A549 (cell line): ENCODE measurements around the gene COL4A6. TPM values are rescaled to one million over a fixed set of nuclear protein-coding genes. Genes with fewer than 3 reads are reported as not detected.

Experiments used
- ATAC-seq, 2 experiments: fragments of 200-7000 bp in 1 of 2; fragments of >200 bp in 1 of 2; cut with Nextera tagmentation in 1 of 2; cut with Tn5 transposase in 1 of 2; 3 replicates each; pipeline versions ENCODE4 v1.8.0 to v1.9.1; 2018 to 2020; ENCODE audit warnings: mild to moderate bottlenecking in 1 of 2, moderate library complexity in 1 of 2
- CTCF ChIA-PET: fragments of 300-600 bp; sonication (Branson Sonifier 250); formaldehyde crosslinking; extraction: SDS; loops from one replicate; lab custom pipeline; 2021; ENCODE audit warnings: antibody characterized with exemption, inconsistent platforms; lab: Yijun Ruan, JAX
- POLR2A ChIA-PET: fragments of 350-600 bp; formaldehyde crosslinking; extraction: SDS; loops from one replicate; lab custom pipeline; 2021; ENCODE audit warnings: antibody characterized with exemption, inconsistent platforms; lab: Yijun Ruan, JAX
- DNase-seq, 2 experiments: peaks; one replicate each; pipeline versions ENCODE4 v3.0.0 to v3.0.0-alpha.2; 2011 to 2016; ENCODE audit warnings: low read depth in 1 of 2, low spot score in 1 of 2
- FAIRE-seq: peaks from 2 replicates; lab custom pipeline; 2011; peaks lifted over from hg19 to GRCh38; lab: Jason Lieb, UNC
- H3K27ac ChIP-seq, 2 experiments: fragments of >200 bp; sonication (Bioruptor Twin); formaldehyde crosslinking; 3 replicates each; pipeline ENCODE4 v1.5.1; 2016 to 2017
- H3K4me1 ChIP-seq: fragments of >200 bp; sonication (Bioruptor Twin); formaldehyde crosslinking; 3 replicates; pipeline ENCODE4 v1.6.1; 2016
- H3K4me2 ChIP-seq: fragments of >200 bp; sonication (Bioruptor Twin); formaldehyde crosslinking; 3 replicates; pipeline ENCODE4 v1.6.1; 2016
- H3K4me3 ChIP-seq: fragments of >200 bp; sonication (Bioruptor Twin); formaldehyde crosslinking; 3 replicates; pipeline ENCODE4 v1.5.1; 2016
- H3K9me3 ChIP-seq: fragments of >200 bp; sonication (Bioruptor Twin); formaldehyde crosslinking; 3 replicates; pipeline ENCODE4 v1.6.1; 2016
- CBX8 ChIP-seq: fragments of 200-600 bp; sonication (generic); IDR thresholded peaks from 2 replicates; pipeline ENCODE4 v1.6.1; 2016
- CEBPB ChIP-seq, 2 experiments: fragments of >200 bp in 1 of 2; sonication (Bioruptor Twin) in 1 of 2; formaldehyde crosslinking in 1 of 2; IDR thresholded peaks; 2 replicates each; pipeline ENCODE4 v1.6.1; 2012 to 2016
- CHD4 ChIP-seq: fragments of 200-600 bp; sonication (generic); IDR thresholded peaks from 2 replicates; pipeline ENCODE4 v1.6.1; 2016; ENCODE audit warnings: antibody characterized with exemption, mild to moderate bottlenecking, borderline replicate concordance
- E2F6 ChIP-seq: IDR thresholded peaks from 2 replicates; pipeline ENCODE4 v1.6.1; 2012; ENCODE audit warnings: low read depth, borderline replicate concordance
- EHMT2 ChIP-seq: fragments of 200-600 bp; sonication (generic); IDR thresholded peaks from 2 replicates; pipeline ENCODE4 v1.6.1; 2016; ENCODE audit warnings: antibody characterized with exemption, low read depth, mild to moderate bottlenecking, moderate library complexity
- ESRRA ChIP-seq: fragments of 150-350 bp; IDR thresholded peaks from 2 replicates; pipeline ENCODE4 v1.6.1; 2014; ENCODE audit warnings: mild to moderate bottlenecking, low read length, borderline replicate concordance
- FOSB ChIP-seq: fragments of 250-450 bp; sonication (Bioruptor Pico); IDR thresholded peaks from 2 replicates; pipeline ENCODE4 v1.5.0; 2020; ENCODE audit warnings: mild to moderate bottlenecking, moderate library complexity
- GATA3 ChIP-seq: IDR thresholded peaks from 2 replicates; pipeline ENCODE4 v1.6.1; 2012; ENCODE audit warnings: borderline replicate concordance
- HDAC2 ChIP-seq: fragments of 200-600 bp; sonication (generic); IDR thresholded peaks from 2 replicates; pipeline ENCODE4 v1.6.1; 2016
- HEYL ChIP-seq: fragments of 250-450 bp; sonication (Bioruptor Pico); IDR thresholded peaks from 2 replicates; pipeline ENCODE4 v1.8.0; 2021; ENCODE audit warnings: mild to moderate bottlenecking, moderate library complexity
- HOXB13 ChIP-seq: fragments of 250-450 bp; sonication (Bioruptor Pico); IDR thresholded peaks from 2 replicates; pipeline ENCODE4 v1.5.0; 2020; ENCODE audit warnings: low read depth, mild to moderate bottlenecking, moderate library complexity
- HOXB5 ChIP-seq: fragments of 250-450 bp; sonication (Bioruptor Pico); IDR thresholded peaks from 2 replicates; pipeline ENCODE4 v1.5.0; 2020; ENCODE audit warnings: mild to moderate bottlenecking, moderate library complexity
- JUN ChIP-seq, 2 experiments: fragments of >200 bp; sonication (Bioruptor Twin); formaldehyde crosslinking; IDR thresholded peaks; 2 replicates in 1 of 2; 3 replicates in 1 of 2; pipeline ENCODE4 v1.6.1; 2016 to 2017
- KDM5A ChIP-seq: fragments of 200-600 bp; sonication (generic); IDR thresholded peaks from 2 replicates; pipeline ENCODE4 v1.6.1; 2016; ENCODE audit warnings: antibody characterized with exemption, mild to moderate bottlenecking
- NPAS2 ChIP-seq: fragments of 250-450 bp; sonication (Bioruptor Pico); IDR thresholded peaks from 2 replicates; pipeline ENCODE4 v1.8.0; 2022; ENCODE audit warnings: mild to moderate bottlenecking, moderate library complexity, borderline replicate concordance
- PHF8 ChIP-seq: fragments of 200-600 bp; sonication (generic); IDR thresholded peaks from 2 replicates; pipeline ENCODE4 v1.6.1; 2016; ENCODE audit warnings: low read depth, mild to moderate bottlenecking, antibody characterized with exemption, moderate library complexity, borderline replicate concordance
- RFX5 ChIP-seq: fragments of 450-650 bp; IDR thresholded peaks from 2 replicates; pipeline ENCODE4 v1.7.1; 2014; ENCODE audit warnings: antibody characterized with exemption, mild to moderate bottlenecking, moderate library complexity
- TP53 ChIP-seq: fragments of 250-450 bp; sonication (Bioruptor Pico); IDR thresholded peaks from 2 replicates; pipeline ENCODE4 v1.5.0; 2021; ENCODE audit warnings: mild to moderate bottlenecking, moderate library complexity
- WGBS: methylation state at CpG from one replicate; pipeline ENCODE4 v1.1.6; 2017; ENCODE audit errors: missing lambda C conversion rate; 5-methylcytosine and 5-hydroxymethylcytosine counted together
- polyA plus RNA-seq, 4 experiments: library from polyadenylated mRNA; depleted of rRNA in 3 of 4; stranded (reverse); fragments of >200 nt; fragmentation: RNase III in 1 of 4; extraction: RNeasy Plus Mini Kit Qiagen cat#74134 plus additional on column Dnase treatment in 1 of 4; gene quantifications; 2 replicates in 3 of 4; 3 replicates in 1 of 4; pipeline ENCODE4 v1.2.3, GENCODE V29; 2011 to 2017
- TF ChIP-seq, protein P1 (sequence below): IDR thresholded peaks from 2 replicates; pipeline ENCODE4 v1.6.1; 2012
- TF ChIP-seq, protein P2 (sequence below): fragments of 250-450 bp; sonication (Bioruptor Pico); IDR thresholded peaks from 2 replicates; pipeline ENCODE4 v1.5.0; 2020; ENCODE audit warnings: low read depth, mild to moderate bottlenecking, moderate library complexity

Gene COL4A6
- polyA plus RNA-seq, 2 of the 4 experiments (the other 2 are of a cell fraction) = 13.0 to 19.8 TPM

- Histone ChIP-seq H3K4me3 (no peak overlapping the region), H3K4me2 (no peak overlapping the region), H3K27ac (no peak overlapping the region)
- POLR2A ChIA-PET = no interaction called here
- no peak for FAIRE-seq
- CTCF ChIA-PET = no interaction called here
- no peak for ATAC-seq
- TF ChIP-seq FOSB (CRISPR knock-in tag) (no peak), CBX8 (no peak), EHMT2 (no peak), HDAC2 (no peak), CHD4 (no peak), PHF8 (no peak)
- TF ChIP-seq, protein P1, sequence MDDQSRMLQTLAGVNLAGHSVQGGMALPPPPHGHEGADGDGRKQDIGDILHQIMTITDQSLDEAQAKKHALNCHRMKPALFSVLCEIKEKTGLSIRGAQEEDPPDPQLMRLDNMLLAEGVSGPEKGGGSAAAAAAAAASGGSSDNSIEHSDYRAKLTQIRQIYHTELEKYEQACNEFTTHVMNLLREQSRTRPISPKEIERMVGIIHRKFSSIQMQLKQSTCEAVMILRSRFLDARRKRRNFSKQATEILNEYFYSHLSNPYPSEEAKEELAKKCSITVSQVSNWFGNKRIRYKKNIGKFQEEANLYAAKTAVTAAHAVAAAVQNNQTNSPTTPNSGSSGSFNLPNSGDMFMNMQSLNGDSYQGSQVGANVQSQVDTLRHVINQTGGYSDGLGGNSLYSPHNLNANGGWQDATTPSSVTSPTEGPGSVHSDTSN = no peak
- TF ChIP-seq, all 56 proteins: peak for 0
- Histone ChIP-seq H3K9me3 (no peaks in the 10 kb centered on the region), H3K4me1 (peaks cover 23% of the 10 kb centered on the region)
- 82% methylated on average over 2 of the region's 2 CpGs for WGBS
- DNase-seq = no peak
These were observed 173.8 kb downstream of the COL4A6 start for GRCh38 chrX:108264376-108264775.

GRCh38 chrX:108261549-108262203, 176.5 kb downstream of the COL4A6 start:
- H3K4me1 ChIP-seq = peaks cover 17% of the 10 kb centered on the region
- ChIA-PET POLR2A (no interaction called here), CTCF (interaction anchor here (1.3 kb wide), 1 partner anchor 37 kb away, joined by 5 read pairs; no protein-coding TSS in a partner anchor)
- peak; percentile 92 for FAIRE-seq
- DNase-seq = peak in 1 of 2 experiments; percentile 44
- no peaks in the 10 kb centered on the region for H3K9me3 ChIP-seq
- H3K4me3 ChIP-seq = no peak overlapping the region
- no peak for ATAC-seq
- peak overlapping the region; percentile 68 to 78 for H3K27ac ChIP-seq
- TF ChIP-seq HOXB5 (CRISPR knock-in tag) = no peak
- TF ChIP-seq CEBPB (IDR thresholded peaks at IDR 0.05) = peak; percentile 25 to 47; a peak in 2 of 4 replicates
- no peak for TF ChIP-seq FOSB (CRISPR knock-in tag)
- peak overlapping the region; percentile 50 for H3K4me2 ChIP-seq

- H3K9me3 ChIP-seq = no peaks in the 10 kb centered on the region; the same call in 2 of the 3 replicates
- FAIRE-seq = peak; percentile 77
- no peak for ATAC-seq
- no peak overlapping the region for H3K4me2 ChIP-seq
- CTCF ChIA-PET = interaction anchor here (1.3 kb wide), 1 partner anchor 12 kb away, joined by 3 read pairs; no protein-coding TSS in a partner anchor
- WGBS = 74% methylated on average over 5 of the region's 5 CpGs
- DNase-seq = no peak
- no peak overlapping the region for H3K4me3 ChIP-seq
- POLR2A ChIA-PET = no interaction called here
- TF ChIP-seq HEYL (no peak), TP53 (CRISPR knock-in tag) (no peak), JUN (IDR thresholded peaks at IDR 0.05) (no peak), ESRRA (no peak), NPAS2 (CRISPR knock-in tag) (no peak), PHF8 (no peak), HOXB13 (CRISPR knock-in tag) (no peak), FOSB (CRISPR knock-in tag) (no peak), CHD4 (no peak)
- TF ChIP-seq, protein P1 = no peak
- TF ChIP-seq, all 56 proteins: peak for 0
- Histone ChIP-seq H3K4me1 (peaks cover 16% of the 10 kb centered on the region), H3K27ac (no peak overlapping the region)
These were observed 180.7 kb downstream of the COL4A6 start for GRCh38 chrX:108257556-108257955.

DNA sequence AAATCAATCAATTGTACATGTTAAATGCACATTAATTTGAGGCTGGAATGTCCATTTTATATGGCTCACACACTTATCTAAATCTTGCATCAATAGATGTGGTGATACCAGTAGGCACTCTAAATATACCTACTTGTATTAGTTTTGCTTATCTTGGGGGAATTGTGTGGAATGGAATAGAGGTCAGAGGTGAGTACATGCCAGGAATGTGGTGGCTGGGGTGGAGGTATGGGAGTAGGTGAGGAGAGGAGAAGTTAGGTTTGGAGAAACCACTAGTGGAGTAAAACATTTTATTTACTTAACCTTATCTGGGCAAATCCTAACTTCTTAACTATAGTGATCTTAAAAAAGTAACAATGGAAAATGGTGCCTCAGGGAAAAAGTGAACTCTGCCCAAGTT, 183.6 kb downstream of the COL4A6 start:
- FAIRE-seq (no peak), DNase-seq (no peak)
- H3K4me2 ChIP-seq = no peak overlapping the region

More for the DNA sequence above, 183.6 kb downstream of the COL4A6 start:
- CTCF ChIA-PET = interaction anchor here (0.7 kb wide), 1 partner anchor 47 kb away, joined by 3 read pairs; no protein-coding TSS in a partner anchor
- no peaks in the 10 kb centered on the region for H3K4me1 ChIP-seq
- POLR2A ChIA-PET = no interaction called here
- TF ChIP-seq E2F6 = no peak
- TF ChIP-seq HOXB5 (CRISPR knock-in tag) = no peak
- no peak for TF ChIP-seq RFX5
- no peak for TF ChIP-seq TP53 (CRISPR knock-in tag)
- TF ChIP-seq, protein P2, sequence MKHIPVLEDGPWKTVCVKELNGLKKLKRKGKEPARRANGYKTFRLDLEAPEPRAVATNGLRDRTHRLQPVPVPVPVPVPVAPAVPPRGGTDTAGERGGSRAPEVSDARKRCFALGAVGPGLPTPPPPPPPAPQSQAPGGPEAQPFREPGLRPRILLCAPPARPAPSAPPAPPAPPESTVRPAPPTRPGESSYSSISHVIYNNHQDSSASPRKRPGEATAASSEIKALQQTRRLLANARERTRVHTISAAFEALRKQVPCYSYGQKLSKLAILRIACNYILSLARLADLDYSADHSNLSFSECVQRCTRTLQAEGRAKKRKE = no peak
- TF ChIP-seq, protein P1 = no peak
- TF ChIP-seq GATA3 = no peak
- TF ChIP-seq KDM5A = no peak
- no peaks in the 10 kb centered on the region; the same call in 2 of the 3 replicates for H3K9me3 ChIP-seq
- no peak overlapping the region for H3K4me3 ChIP-seq
- no peak overlapping the region for H3K27ac ChIP-seq
- ATAC-seq = no peak
